ENCODE data around the gene ABTB2. TPM values are rescaled to one million over a fixed set of nuclear protein-coding genes. Genes with fewer than 3 reads are reported as not detected.

The ABTB2 gene
- total and polyA plus RNA-seq, 2 of the 8 experiments (the other 6 are each of a cell fraction or from before 2014, with no cell fraction given), result 7.7 to 10.2 TPM

- TF ChIP-seq SAP30 (IDR thresholded peaks at IDR 0.05; ENCODE audit: insufficient read depth, insufficient replicate concordance, low read length), result no peak
- TF ChIP-seq, protein P1, sequence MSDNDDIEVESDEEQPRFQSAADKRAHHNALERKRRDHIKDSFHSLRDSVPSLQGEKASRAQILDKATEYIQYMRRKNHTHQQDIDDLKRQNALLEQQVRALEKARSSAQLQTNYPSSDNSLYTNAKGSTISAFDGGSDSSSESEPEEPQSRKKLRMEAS (IDR thresholded peaks at IDR 0.05), result no peak
Observed at GRCh38 chr11:34151166-34151565, 206.6 kb downstream of the ABTB2 start (continued).
